Measurements from ENCODE around the gene KIAA1217.

Gene KIAA1217

DNA sequence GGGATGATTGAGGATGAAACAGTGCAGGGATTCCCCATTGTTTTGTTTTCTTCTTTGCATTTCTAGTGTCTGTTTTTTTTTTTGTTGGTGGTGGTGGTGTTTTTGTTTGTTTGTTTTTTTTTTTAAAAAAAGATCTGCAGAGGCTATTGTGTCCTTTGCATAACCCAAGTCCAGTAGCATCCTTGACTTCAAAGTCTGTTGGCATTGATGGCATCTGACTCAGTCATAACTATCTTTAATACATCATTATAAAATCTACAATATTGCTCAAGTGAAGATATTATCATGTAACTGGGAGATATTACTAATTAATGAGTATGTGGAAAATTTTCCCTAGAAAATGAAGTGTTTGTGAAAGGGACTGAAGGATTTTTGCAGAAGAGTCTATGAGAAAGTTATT is 70.2 kb downstream of the KIAA1217 start:
- H3K4me1 ChIP-seq (ENCODE audit: low read depth, poor library complexity, severe bottlenecking): no peaks in the 10 kb centered on the region
- no peaks in the 10 kb centered on the region for H4K20me1 ChIP-seq (ENCODE audit: insufficient read depth)
- no peak overlapping the region for H3K9ac ChIP-seq
- no peaks in the 10 kb centered on the region for H3K36me3 ChIP-seq (ENCODE audit: insufficient read depth)
- no peak overlapping the region for H3K4me2 ChIP-seq
- H2AFZ ChIP-seq (ENCODE audit: low read depth): no peak overlapping the region
- TF ChIP-seq, protein P1, sequence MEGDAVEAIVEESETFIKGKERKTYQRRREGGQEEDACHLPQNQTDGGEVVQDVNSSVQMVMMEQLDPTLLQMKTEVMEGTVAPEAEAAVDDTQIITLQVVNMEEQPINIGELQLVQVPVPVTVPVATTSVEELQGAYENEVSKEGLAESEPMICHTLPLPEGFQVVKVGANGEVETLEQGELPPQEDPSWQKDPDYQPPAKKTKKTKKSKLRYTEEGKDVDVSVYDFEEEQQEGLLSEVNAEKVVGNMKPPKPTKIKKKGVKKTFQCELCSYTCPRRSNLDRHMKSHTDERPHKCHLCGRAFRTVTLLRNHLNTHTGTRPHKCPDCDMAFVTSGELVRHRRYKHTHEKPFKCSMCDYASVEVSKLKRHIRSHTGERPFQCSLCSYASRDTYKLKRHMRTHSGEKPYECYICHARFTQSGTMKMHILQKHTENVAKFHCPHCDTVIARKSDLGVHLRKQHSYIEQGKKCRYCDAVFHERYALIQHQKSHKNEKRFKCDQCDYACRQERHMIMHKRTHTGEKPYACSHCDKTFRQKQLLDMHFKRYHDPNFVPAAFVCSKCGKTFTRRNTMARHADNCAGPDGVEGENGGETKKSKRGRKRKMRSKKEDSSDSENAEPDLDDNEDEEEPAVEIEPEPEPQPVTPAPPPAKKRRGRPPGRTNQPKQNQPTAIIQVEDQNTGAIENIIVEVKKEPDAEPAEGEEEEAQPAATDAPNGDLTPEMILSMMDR (conservative IDR thresholded peaks at IDR 0.05; ENCODE audit: low read depth, low read length): no peak
- H3K79me2 ChIP-seq (ENCODE audit: insufficient read depth, low read depth): no peaks in the 10 kb centered on the region
- H3K27me3 ChIP-seq (ENCODE audit: insufficient read depth, low read depth): no peaks in the 10 kb centered on the region
- H3K4me3 ChIP-seq (IDR thresholded peaks at IDR 0.05; ENCODE audit: insufficient read depth, low read depth, low read length): no peak overlapping the region
- H3K27ac ChIP-seq: no peak overlapping the region

DNA sequence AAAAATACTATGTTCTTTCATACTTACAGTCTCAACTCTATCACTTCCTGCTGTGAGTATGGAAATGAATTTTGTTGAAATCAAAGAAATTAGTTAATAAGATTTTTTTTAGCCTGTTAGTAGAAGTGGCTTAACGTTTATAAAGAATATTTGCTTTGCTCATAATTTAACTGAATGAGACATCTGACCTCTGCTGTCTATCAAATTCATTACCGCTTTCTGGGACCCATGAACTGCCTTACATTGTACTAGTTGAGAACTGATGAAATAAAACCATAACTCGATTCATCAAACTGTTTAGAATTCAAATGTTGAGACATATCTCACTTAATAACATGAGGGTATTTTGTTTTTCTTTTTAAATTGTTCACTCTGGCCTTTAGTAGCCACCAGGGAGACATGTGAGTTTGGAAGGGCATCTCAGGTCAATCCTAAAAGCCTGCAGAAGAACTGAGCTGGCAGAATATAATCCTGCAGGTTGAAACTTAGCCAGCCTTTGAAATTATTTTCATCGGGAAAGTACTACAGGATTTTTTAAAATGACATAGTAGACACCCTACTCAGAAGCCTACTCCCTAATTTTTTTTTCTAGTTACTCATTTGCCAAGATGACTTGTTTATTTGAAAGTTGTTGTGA is 78.7 kb downstream of the KIAA1217 start:
- no peak overlapping the region for H3K9ac ChIP-seq
- H4K20me1 ChIP-seq (ENCODE audit: insufficient read depth): no peaks in the 10 kb centered on the region
- H3K4me2 ChIP-seq: no peak overlapping the region
- no peaks in the 10 kb centered on the region for H3K4me1 ChIP-seq (ENCODE audit: low read depth, poor library complexity, severe bottlenecking)
- no peak overlapping the region for H2AFZ ChIP-seq (ENCODE audit: low read depth)
- TF ChIP-seq, protein P1 (conservative IDR thresholded peaks at IDR 0.05; ENCODE audit: low read depth, low read length): no peak
- no peak overlapping the region for H3K4me3 ChIP-seq (IDR thresholded peaks at IDR 0.05; ENCODE audit: insufficient read depth, low read depth, low read length)
- H3K36me3 ChIP-seq (ENCODE audit: insufficient read depth): no peaks in the 10 kb centered on the region
- no peaks in the 10 kb centered on the region for H3K79me2 ChIP-seq (ENCODE audit: insufficient read depth, low read depth)
- no peaks in the 10 kb centered on the region for H3K27me3 ChIP-seq (ENCODE audit: insufficient read depth, low read depth)
- no peak overlapping the region for H3K27ac ChIP-seq

GRCh38 chr10:24288581-24288980 is 79.6 kb downstream of the KIAA1217 start:
- Histone ChIP-seq H3K4me1 (ENCODE audit: low read depth, poor library complexity, severe bottlenecking) (peaks cover 5% of the 10 kb centered on the region), H3K4me2 (no peak overlapping the region), H3K79me2 (ENCODE audit: insufficient read depth, low read depth) (no peaks in the 10 kb centered on the region), H3K27ac (no peak overlapping the region), H3K27me3 (ENCODE audit: insufficient read depth, low read depth) (no peaks in the 10 kb centered on the region), H3K4me3 (IDR thresholded peaks at IDR 0.05; ENCODE audit: insufficient read depth, low read depth, low read length) (no peak overlapping the region), H3K9ac (no peak overlapping the region), H2AFZ (ENCODE audit: low read depth) (no peak overlapping the region), H3K36me3 (ENCODE audit: insufficient read depth) (no peaks in the 10 kb centered on the region), H4K20me1 (ENCODE audit: insufficient read depth) (no peaks in the 10 kb centered on the region)
- TF ChIP-seq, protein P1 (conservative IDR thresholded peaks at IDR 0.05; ENCODE audit: low read depth, low read length): no peak

DNA sequence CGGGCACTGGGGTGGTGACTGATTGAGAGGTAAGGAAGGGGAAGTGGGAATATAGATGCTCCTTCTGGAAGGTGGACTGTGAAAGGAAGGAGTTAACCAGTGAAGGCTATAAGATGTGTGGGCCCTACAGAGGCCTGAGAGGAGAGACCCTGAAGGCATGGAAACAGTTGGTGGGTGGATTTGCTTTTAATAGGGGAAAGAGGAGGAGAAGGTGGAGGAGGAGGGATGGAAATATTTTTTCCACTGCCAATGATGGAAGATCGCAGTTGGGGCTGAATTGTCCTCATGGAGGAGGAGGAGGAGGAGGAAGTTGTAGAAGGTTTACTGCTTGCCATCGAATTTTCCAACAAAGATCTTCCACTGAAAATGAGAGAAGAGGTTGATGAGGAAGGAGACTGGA is 80.3 kb downstream of the KIAA1217 start:
- Histone ChIP-seq H3K79me2 (ENCODE audit: insufficient read depth, low read depth) (no peaks in the 10 kb centered on the region), H4K20me1 (ENCODE audit: insufficient read depth) (no peaks in the 10 kb centered on the region), H3K36me3 (ENCODE audit: insufficient read depth) (no peaks in the 10 kb centered on the region), H3K4me3 (IDR thresholded peaks at IDR 0.05; ENCODE audit: insufficient read depth, low read depth, low read length) (no peak overlapping the region), H3K4me1 (ENCODE audit: low read depth, poor library complexity, severe bottlenecking) (peaks cover 5% of the 10 kb centered on the region), H3K27me3 (ENCODE audit: insufficient read depth, low read depth) (no peaks in the 10 kb centered on the region), H2AFZ (ENCODE audit: low read depth) (no peak overlapping the region), H3K9ac (no peak overlapping the region), H3K4me2 (no peak overlapping the region), H3K27ac (no peak overlapping the region)
- TF ChIP-seq, protein P1 (conservative IDR thresholded peaks at IDR 0.05; ENCODE audit: low read depth, low read length): no peak

Data from KMS-11 (cell line).